ENCODE data around the gene QSOX1. TPM values are rescaled to one million over a fixed set of nuclear protein-coding genes. Genes with fewer than 3 reads are reported as not detected.

Gene QSOX1
- total RNA-seq, 1 experiment from 2014 or later, result 135 TPM

- no peak for TF ChIP-seq RELA (CRISPR knock-in tag; IDR thresholded peaks at IDR 0.05; ENCODE audit: borderline replicate concordance)
- no peak for TF ChIP-seq FOXK1 (CRISPR knock-in tag; IDR thresholded peaks at IDR 0.05)
- no peak for TF ChIP-seq ZNF423 (CRISPR knock-in tag; IDR thresholded peaks at IDR 0.05)
- no peak for TF ChIP-seq ZNF232 (CRISPR knock-in tag; IDR thresholded peaks at IDR 0.05)
- no peak for TF ChIP-seq MXD4 (CRISPR knock-in tag; IDR thresholded peaks at IDR 0.05; ENCODE audit: borderline replicate concordance)
- no peak for TF ChIP-seq CBFB (CRISPR knock-in tag; IDR thresholded peaks at IDR 0.05; ENCODE audit: low read depth)
These were observed 55.4 kb downstream of the QSOX1 start (continued) for GRCh38 chr1:180210008-180210620.

- ATAC-seq, result no peak
- no peaks in the 10 kb centered on the region for H3K9me3 Mint-ChIP-seq
- H3K36me3 Mint-ChIP-seq, result no peaks in the 10 kb centered on the region
- CTCF ChIA-PET, result no interaction called here
- H3K4me3 Mint-ChIP-seq, result no peak overlapping the region
- no peaks in the 10 kb centered on the region; the same call in 1 of the 2 replicates for H3K27me3 Mint-ChIP-seq (ENCODE audit: low read depth)
- TF ChIP-seq PRRX2 (CRISPR knock-in tag; IDR thresholded peaks at IDR 0.05) (no peak), ELF4 (CRISPR knock-in tag; IDR thresholded peaks at IDR 0.05; ENCODE audit: low read depth) (no peak), NR3C1 (CRISPR knock-in tag; conservative IDR thresholded peaks at IDR 0.05; ENCODE audit: low read depth) (no peak), HMGXB4 (CRISPR knock-in tag; IDR thresholded peaks at IDR 0.05) (no peak), MYBL2 (CRISPR knock-in tag; IDR thresholded peaks at IDR 0.05) (no peak), ATF1 (CRISPR knock-in tag; IDR thresholded peaks at IDR 0.05) (no peak), ETV6 (CRISPR knock-in tag; IDR thresholded peaks at IDR 0.05) (no peak), SOX15 (CRISPR knock-in tag; IDR thresholded peaks at IDR 0.05) (no peak), ZNF263 (CRISPR knock-in tag; IDR thresholded peaks at IDR 0.05; ENCODE audit: low read depth) (no peak), ZNF512 (CRISPR knock-in tag; IDR thresholded peaks at IDR 0.05; ENCODE audit: borderline replicate concordance) (no peak), CREB1 (CRISPR knock-in tag; IDR thresholded peaks at IDR 0.05) (no peak), HMGA2 (CRISPR knock-in tag; IDR thresholded peaks at IDR 0.05) (no peak), TEAD4 (CRISPR knock-in tag; IDR thresholded peaks at IDR 0.05) (no peak), JUN (CRISPR knock-in tag; IDR thresholded peaks at IDR 0.05) (no peak)
- DNase-seq (ENCODE audit: low spot score), result no peak
- H3K4me1 Mint-ChIP-seq, result peaks cover 8% of the 10 kb centered on the region
- POLR2A ChIA-PET, result interaction anchor here (0.6 kb wide), 1 partner anchor 33 kb away, joined by 3 read pairs; no protein-coding TSS in a partner anchor
- H3K27ac Mint-ChIP-seq, result no peak overlapping the region
These were observed 56.6 kb downstream of the QSOX1 start for GRCh38 chr1:180211156-180211859.

- CTCF ChIA-PET, result no interaction called here
- H3K27me3 Mint-ChIP-seq (ENCODE audit: low read depth), result peaks cover 3% of the 10 kb centered on the region; the same call in 1 of the 2 replicates
- TF ChIP-seq RELA (CRISPR knock-in tag; IDR thresholded peaks at IDR 0.05; ENCODE audit: borderline replicate concordance) (no peak), NR2C2 (CRISPR knock-in tag; IDR thresholded peaks at IDR 0.05) (no peak), FOXP4 (CRISPR knock-in tag; IDR thresholded peaks at IDR 0.05) (no peak), CBFB (CRISPR knock-in tag; IDR thresholded peaks at IDR 0.05; ENCODE audit: low read depth) (no peak), SMAD3 (CRISPR knock-in tag; IDR thresholded peaks at IDR 0.05; ENCODE audit: borderline replicate concordance) (no peak), E2F4 (CRISPR knock-in tag; IDR thresholded peaks at IDR 0.05; ENCODE audit: borderline replicate concordance, low read depth) (no peak), ZNF263 (CRISPR knock-in tag; IDR thresholded peaks at IDR 0.05; ENCODE audit: low read depth) (no peak), PREB (CRISPR knock-in tag; IDR thresholded peaks at IDR 0.05; ENCODE audit: borderline replicate concordance) (no peak)
These were observed 57.2 kb downstream of the QSOX1 start for GRCh38 chr1:180211860-180212229.

More at GRCh38 chr1:180211860-180212229, 57.2 kb downstream of the QSOX1 start:
- peaks cover 8% of the 10 kb centered on the region for H3K4me1 Mint-ChIP-seq
- DNase-seq (ENCODE audit: low spot score) (no peak), ATAC-seq (no peak)
- H3K36me3 Mint-ChIP-seq, result no peaks in the 10 kb centered on the region
- H3K9me3 Mint-ChIP-seq, result no peaks in the 10 kb centered on the region
- POLR2A ChIA-PET, result interaction anchor here (0.6 kb wide), 1 partner anchor 33 kb away, joined by 3 read pairs; no protein-coding TSS in a partner anchor
- H3K4me3 Mint-ChIP-seq, result no peak overlapping the region
- H3K27ac Mint-ChIP-seq, result no peak overlapping the region

Data from WTC11 (cell line).